ENCODE data around the gene UPB1. TPM values are rescaled to one million over a fixed set of nuclear protein-coding genes. Genes with fewer than 3 reads are reported as not detected.
"Not testable (repeated sequence)": the region's sequence is repeated elsewhere in the genome, so short reads cannot be mapped to it uniquely, and the experiment has no call there.

Gene UPB1
- total and polyA plus RNA-seq, 12 donors, result 0.32 to 3.7 (median 1.0) TPM

DNA sequence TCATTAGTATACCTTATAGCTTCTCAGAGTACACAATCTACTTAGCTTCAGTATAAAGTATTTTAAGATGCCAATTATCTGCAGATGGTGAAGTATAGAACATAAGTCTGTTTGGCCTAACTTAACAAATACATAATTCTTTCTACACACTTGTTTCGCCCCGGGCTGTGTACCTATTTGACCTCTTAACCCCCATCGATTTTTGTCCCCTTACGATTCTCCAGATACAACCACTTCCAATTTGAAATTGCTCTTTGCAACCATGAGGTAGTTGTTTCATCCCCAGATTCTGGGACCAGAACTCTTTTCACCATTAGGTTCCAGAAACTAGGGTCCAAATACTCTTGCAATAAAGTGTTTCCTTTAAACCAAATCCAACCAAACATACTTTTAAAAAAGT, 10.0 kb upstream of the UPB1 start:
- ATAC-seq, result no peak
- Histone ChIP-seq H3K36me3 (no peaks in the 10 kb centered on the region), H3K27ac (no peak overlapping the region), H3K4me3 (no peak overlapping the region), H3K4me1 (peaks cover 0 to 53% (median 13%) of the 10 kb centered on the region in 9 donors), H3K27me3 (no peaks in the 10 kb centered on the region), H3K9me3 (no peaks in the 10 kb centered on the region)
- TF ChIP-seq, protein P1, sequence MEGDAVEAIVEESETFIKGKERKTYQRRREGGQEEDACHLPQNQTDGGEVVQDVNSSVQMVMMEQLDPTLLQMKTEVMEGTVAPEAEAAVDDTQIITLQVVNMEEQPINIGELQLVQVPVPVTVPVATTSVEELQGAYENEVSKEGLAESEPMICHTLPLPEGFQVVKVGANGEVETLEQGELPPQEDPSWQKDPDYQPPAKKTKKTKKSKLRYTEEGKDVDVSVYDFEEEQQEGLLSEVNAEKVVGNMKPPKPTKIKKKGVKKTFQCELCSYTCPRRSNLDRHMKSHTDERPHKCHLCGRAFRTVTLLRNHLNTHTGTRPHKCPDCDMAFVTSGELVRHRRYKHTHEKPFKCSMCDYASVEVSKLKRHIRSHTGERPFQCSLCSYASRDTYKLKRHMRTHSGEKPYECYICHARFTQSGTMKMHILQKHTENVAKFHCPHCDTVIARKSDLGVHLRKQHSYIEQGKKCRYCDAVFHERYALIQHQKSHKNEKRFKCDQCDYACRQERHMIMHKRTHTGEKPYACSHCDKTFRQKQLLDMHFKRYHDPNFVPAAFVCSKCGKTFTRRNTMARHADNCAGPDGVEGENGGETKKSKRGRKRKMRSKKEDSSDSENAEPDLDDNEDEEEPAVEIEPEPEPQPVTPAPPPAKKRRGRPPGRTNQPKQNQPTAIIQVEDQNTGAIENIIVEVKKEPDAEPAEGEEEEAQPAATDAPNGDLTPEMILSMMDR (IDR thresholded peaks at IDR 0.05), result no peak
- WGBS, 2 donors, result 96 to 97% methylated on average over 4 of the region's 4 CpGs
- no peak for DNase-seq
- intact Hi-C loops (cut with DNase I), result loop anchor here in 4 of 10 donors (5.0 to 10.0 kb wide), 4 partner anchors 50 to 158 kb away; partner anchors contain the start of gene ADORA2A (in 1 of the 4)

DNA sequence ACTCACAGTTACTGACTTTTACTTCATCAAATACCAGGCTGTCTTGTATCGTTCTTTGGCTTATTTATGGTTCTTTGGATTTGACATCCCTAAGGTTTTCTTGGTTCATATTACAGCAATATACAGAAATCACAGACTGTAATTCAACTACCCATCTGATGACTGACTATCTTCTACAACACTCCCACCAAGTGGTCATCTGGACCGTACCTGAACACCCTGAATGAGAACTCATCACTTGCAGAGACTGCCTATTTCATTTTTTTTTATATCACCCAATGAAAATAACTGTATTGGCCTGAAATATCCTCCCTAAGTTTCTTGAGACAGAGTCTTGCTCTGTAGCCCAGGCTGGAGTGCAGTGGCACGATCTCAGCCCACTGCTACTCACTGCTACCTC, 9.5 kb upstream of the UPB1 start:
- Histone ChIP-seq H3K4me1 (peaks cover 0 to 51% (median 13%) of the 10 kb centered on the region in 9 donors), H3K36me3 (no peaks in the 10 kb centered on the region), H3K27me3 (no peaks in the 10 kb centered on the region), H3K4me3 (no peak overlapping the region), H3K9me3 (no peaks in the 10 kb centered on the region), H3K27ac (no peak overlapping the region)
- peak in 1 of 2 donors; percentile 36 for DNase-seq
- ATAC-seq, result peak in 7 of 8 donors; percentile 53 to 78 (median 67)
- TF ChIP-seq, protein P1 (IDR thresholded peaks at IDR 0.05), result peak in 8 of 9 donors; percentile 31 to 67 (median 52)
- intact Hi-C loops (cut with DNase I), result loop anchor here in 4 of 10 donors (5.0 to 10.0 kb wide), 4 partner anchors 51 to 158 kb away; partner anchors contain the start of gene ADORA2A (in 1 of the 4)
- 48 to 64% methylated on average over 3 of the region's 3 CpGs for WGBS, 2 donors

DNA sequence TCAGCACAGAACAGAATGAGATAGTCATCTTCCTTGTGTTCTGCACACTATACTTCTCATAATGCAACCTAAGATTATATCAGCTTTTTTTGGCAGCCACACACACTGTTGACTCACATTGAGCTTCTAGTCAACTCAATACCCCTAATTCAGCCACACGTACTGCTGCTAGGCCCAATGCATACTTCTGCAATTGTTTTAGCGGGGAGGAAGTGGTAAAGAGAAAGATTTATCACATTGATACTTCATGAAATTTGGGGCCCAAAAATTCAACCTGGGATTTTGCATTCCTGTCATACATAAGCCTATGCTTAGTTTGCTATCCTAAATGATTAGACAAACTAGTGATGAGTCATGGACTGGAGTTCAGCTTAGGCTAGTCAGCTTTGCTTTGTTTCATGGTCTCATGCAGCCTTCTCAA, 8.6 kb upstream of the UPB1 start:
- intact Hi-C loops (cut with DNase I), result loop anchor here in 4 of 10 donors (5.0 to 10.0 kb wide), 4 partner anchors 52 to 159 kb away; partner anchors contain the start of gene ADORA2A (in 1 of the 4)
- H3K4me1 ChIP-seq, result peaks cover 0 to 44% (median 13%) of the 10 kb centered on the region in 9 donors
- DNase-seq (no peak), ATAC-seq (peak in 1 of 8 donors; percentile 55)
- no peak overlapping the region for H3K4me3 ChIP-seq
- 80 to 87% methylated on average over 2 of the region's 2 CpGs for WGBS, 2 donors
- TF ChIP-seq, protein P1 (IDR thresholded peaks at IDR 0.05), result no peak
- H3K27ac ChIP-seq, result no peak overlapping the region
- H3K9me3 ChIP-seq, result no peaks in the 10 kb centered on the region
- H3K27me3 ChIP-seq, result no peaks in the 10 kb centered on the region
- H3K36me3 ChIP-seq, result no peaks in the 10 kb centered on the region

DNA sequence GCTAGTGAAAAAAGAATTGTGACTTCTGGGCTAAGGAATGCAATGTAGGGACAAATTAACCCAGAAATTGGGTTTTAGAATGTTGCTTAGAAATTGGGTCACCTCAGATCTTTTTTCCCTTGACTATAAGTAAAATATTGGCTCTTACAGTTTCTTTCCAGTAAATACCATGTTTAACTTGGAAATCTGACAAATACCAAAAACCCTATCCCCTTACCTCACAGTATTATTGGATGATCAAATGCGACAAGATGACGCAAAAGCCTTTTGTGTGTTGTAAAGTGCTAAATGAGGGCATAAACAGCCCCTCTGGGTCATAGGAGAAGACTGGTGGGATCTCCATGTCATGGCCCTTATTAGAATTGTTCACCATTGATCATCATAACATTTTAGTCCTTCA, 6.1 kb upstream of the UPB1 start:
- WGBS, 2 donors, result 49 to 68% methylated on average over 2 of the region's 2 CpGs
- H3K4me3 ChIP-seq, result no peak overlapping the region
- no peak for DNase-seq
- H3K9me3 ChIP-seq, result no peaks in the 10 kb centered on the region
- no peak for ATAC-seq
- intact Hi-C loops (cut with DNase I), result loop anchor here in 4 of 10 donors (5.0 to 10.0 kb wide), 4 partner anchors 54 to 162 kb away; partner anchors contain the start of gene ADORA2A (in 1 of the 4)
- peaks cover 0 to 10% (median 0%) of the 10 kb centered on the region in 7 donors for H3K27me3 ChIP-seq
- no peak overlapping the region for H3K27ac ChIP-seq
- TF ChIP-seq, protein P1 (IDR thresholded peaks at IDR 0.05), result no peak
- peaks cover 0 to 24% (median 3%) of the 10 kb centered on the region in 9 donors for H3K4me1 ChIP-seq
- no peaks in the 10 kb centered on the region for H3K36me3 ChIP-seq

DNA sequence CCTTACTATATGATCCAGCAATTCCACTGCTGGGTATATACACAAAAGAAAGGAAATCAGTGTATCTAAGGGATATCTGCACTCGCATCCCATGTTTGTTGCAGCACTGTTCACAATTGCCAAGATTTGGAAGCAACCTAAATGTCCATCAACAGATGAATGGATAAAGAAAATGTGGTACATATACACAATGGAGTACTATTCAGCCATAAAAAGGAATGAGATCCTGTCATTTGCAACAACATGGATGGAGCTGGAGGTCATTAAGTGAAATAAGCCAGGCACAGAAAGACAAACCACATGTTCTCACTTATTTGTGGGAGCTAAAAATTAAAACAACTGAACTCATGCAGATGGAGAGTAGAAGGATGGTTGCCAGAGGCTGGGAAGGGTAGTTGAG, 5.7 kb upstream of the UPB1 start:
- not testable (repeated sequence) for DNase-seq, ATAC-seq, H3K36me3 ChIP-seq, H3K4me3 ChIP-seq, H3K9me3 ChIP-seq, H3K27ac ChIP-seq
- Histone ChIP-seq H3K27me3 (peaks cover 0 to 14% (median 0%) of the 10 kb centered on the region in 7 donors), H3K4me1 (peaks cover 0 to 24% (median 4%) of the 10 kb centered on the region in 9 donors)
- intact Hi-C loops (cut with DNase I), result loop anchor here in 4 of 10 donors (5.0 to 10.0 kb wide), 4 partner anchors 55 to 162 kb away; partner anchors contain the start of gene ADORA2A (in 1 of the 4)
- WGBS, 2 donors, result 98 to 100% methylated on average over 1 of the region's 1 CpG

Measured in heart right ventricle (tissue), 16 donors.